Esophagus squamous epithelium (tissue), 5 donors: ENCODE results near the gene ZNF217. TPM values are rescaled to one million over a fixed set of nuclear protein-coding genes. Genes with fewer than 3 reads are reported as not detected.
"Not testable (repeated sequence)": the region's sequence is repeated elsewhere in the genome, so short reads cannot be mapped to it uniquely, and the experiment has no call there.

Source experiments
- DNase-seq: peaks from one replicate; lab custom pipeline; 2025; lab: John Stamatoyannopoulos, UW
- H3K27ac ChIP-seq, 4 donors: fragments of 200-600 bp; sonication (generic); one replicate each; pipeline ENCODE4 v1.5.1; 2016 to 2019; ENCODE audit warnings: mild to moderate bottlenecking in 1 of 4
- H3K27me3 ChIP-seq, 4 donors: fragments of 200-600 bp; sonication (generic); 1 replicate in 3 of 4; 2 replicates in 1 of 4; pipeline versions ENCODE4 v1.5.1 to v1.6.0; 2017 to 2021; ENCODE audit warnings: antibody characterized with exemption in 1 of 4
- H3K36me3 ChIP-seq, 3 donors: fragments of 200-600 bp; sonication (generic); one replicate each; pipeline ENCODE4 v1.5.1; 2016 to 2019
- H3K4me1 ChIP-seq, 3 donors: fragments of 200-600 bp; sonication (generic); one replicate each; pipeline ENCODE4 v1.5.1; 2017 to 2019
- H3K4me3 ChIP-seq, 4 donors: fragments of 200-600 bp; sonication (generic); 1 replicate in 3 of 4; 2 replicates in 1 of 4; pipeline ENCODE4 v1.5.1; 2016 to 2019; ENCODE audit warnings: mild to moderate bottlenecking in 2 of 4, moderate library complexity in 1 of 4
- H3K9me3 ChIP-seq, 3 donors: fragments of 200-600 bp; sonication (generic); one replicate each; pipeline ENCODE4 v1.5.1; 2016 to 2019
- CTCF ChIP-seq, 6 experiments: fragments of 450-650 bp in 4 of 6; fragments of 200-600 bp in 2 of 6; sonication (generic) in 2 of 6; IDR thresholded peaks; one replicate each; pipeline ENCODE4 v1.5.1; 2016 to 2019; ENCODE audit warnings: antibody characterized with exemption in 6 of 6, mild to moderate bottlenecking in 4 of 6, moderate library complexity in 4 of 6
- POLR2A ChIP-seq, 4 donors: fragments of 450-650 bp; IDR thresholded peaks; one replicate each; pipeline ENCODE4 v1.6.1; 2017; ENCODE audit warnings: antibody characterized with exemption in 4 of 4, mild to moderate bottlenecking in 4 of 4, moderate library complexity in 3 of 4
- WGBS, 2 donors: methylation state at CpG; one replicate each; pipeline ENCODE4 v1.1.5; 2018; 5-methylcytosine and 5-hydroxymethylcytosine counted together
- intact Hi-C: fragments of 100-400 bp; cut with DNase I; formaldehyde crosslinking; loops from one replicate; pipeline ENCODE4 v1.15.0; 2022
- total RNA-seq, 4 donors: library from RNA; depleted of rRNA; stranded (reverse); fragments of >200 nt; gene quantifications; one replicate each; pipeline ENCODE4 v1.1.0, GENCODE V29; 2016
- donor health status: DM: yes; HTN: yes; CAD: no.

The ZNF217 gene
- total RNA-seq, 4 donors from 2014 or later = 20.7 to 27.5 (median 22.2) TPM

- no peaks in the 10 kb centered on the region for H3K9me3 ChIP-seq
- no peak for TF ChIP-seq POLR2A (IDR thresholded peaks at IDR 0.05)
- TF ChIP-seq CTCF (IDR thresholded peaks at IDR 0.05) = no peak
- H3K27me3 ChIP-seq = no peaks in the 10 kb centered on the region
- peak overlapping the region; percentile 80 to 98 (median 90) for H3K4me3 ChIP-seq
- WGBS, 2 donors = 0% methylated on average over 1 to 5 of the region's 47 CpGs
- H3K36me3 ChIP-seq = no peaks in the 10 kb centered on the region
- intact Hi-C loops = no loop called here
- peak overlapping the region; percentile 99 to 100 (median 100) for H3K27ac ChIP-seq
- no peak for DNase-seq
- H3K4me1 ChIP-seq = peaks cover 4 to 78% (median 18%) of the 10 kb centered on the region in 3 donors
These were observed 610 bp downstream of the ZNF217 start for GRCh38 chr20:53592992-53593465.

- H3K36me3 ChIP-seq, H3K9me3 ChIP-seq, intact Hi-C loops, DNase-seq, H3K27me3 ChIP-seq: not testable (repeated sequence)
- Histone ChIP-seq H3K27ac (peak overlapping the region; percentile 99 to 100 (median 100)), H3K4me1 (peaks cover 0 to 76% (median 18%) of the 10 kb centered on the region in 3 donors), H3K4me3 (peak overlapping the region; percentile 80 to 98 (median 90))
- WGBS, 2 donors = 0 to 1% methylated on average over 2 to 10 of the region's 27 CpGs
- peak in 2 of 4 donors; percentile 54 to 55 for TF ChIP-seq POLR2A (IDR thresholded peaks at IDR 0.05)
These were observed 1.1 kb downstream of the ZNF217 start for GRCh38 chr20:53592454-53592991.

GRCh38 chr20:53591941-53592441 is 1.6 kb downstream of the ZNF217 start:
- peak overlapping the region; percentile 99 to 100 (median 100) for H3K27ac ChIP-seq
- intact Hi-C loops, H3K36me3 ChIP-seq, H3K27me3 ChIP-seq, H3K9me3 ChIP-seq, DNase-seq: not testable (repeated sequence)
- H3K4me1 ChIP-seq = peaks cover 0 to 76% (median 21%) of the 10 kb centered on the region in 3 donors
- peak overlapping the region; percentile 80 to 98 (median 90) for H3K4me3 ChIP-seq
- 11 to 18% methylated on average over 9 of the region's 9 CpGs for WGBS, 2 donors

GRCh38 chr20:53591206-53591741 is 2.4 kb downstream of the ZNF217 start:
- H3K36me3 ChIP-seq, H3K27me3 ChIP-seq, H3K9me3 ChIP-seq, intact Hi-C loops, DNase-seq: not testable (repeated sequence)
- peaks cover 0 to 76% (median 24%) of the 10 kb centered on the region in 3 donors for H3K4me1 ChIP-seq
- H3K4me3 ChIP-seq = peak overlapping the region in 3 of 4 donors; percentile 89 to 98 (median 91)
- 6 to 15% methylated on average over 4 of the region's 4 CpGs for WGBS, 2 donors
- H3K27ac ChIP-seq = peak overlapping the region; percentile 99 to 100 (median 100)

- H3K36me3 ChIP-seq, intact Hi-C loops, H3K9me3 ChIP-seq, DNase-seq, H3K27me3 ChIP-seq: not testable (repeated sequence)
- Histone ChIP-seq H3K4me1 (peaks cover 0 to 76% (median 29%) of the 10 kb centered on the region in 3 donors), H3K27ac (peak overlapping the region; percentile 99 to 100 (median 100)), H3K4me3 (peak overlapping the region in 3 of 4 donors; percentile 89 to 98 (median 91))
These were observed 3.0 kb downstream of the ZNF217 start for GRCh38 chr20:53590608-53591007.

GRCh38 chr20:53590122-53590521 is 3.5 kb downstream of the ZNF217 start:
- 27 to 28% methylated on average over 2 of the region's 2 CpGs for WGBS, 2 donors
- Histone ChIP-seq H3K27ac (peak overlapping the region; percentile 99 to 100 (median 100)), H3K4me1 (peaks cover 0 to 76% (median 34%) of the 10 kb centered on the region in 3 donors), H3K4me3 (peak overlapping the region in 1 of 4 donors; percentile 89)
- H3K27me3 ChIP-seq, H3K36me3 ChIP-seq, intact Hi-C loops, DNase-seq, H3K9me3 ChIP-seq: not testable (repeated sequence)

GRCh38 chr20:53589321-53590065 is 4.1 kb downstream of the ZNF217 start:
- H3K27me3 ChIP-seq, DNase-seq, intact Hi-C loops, H3K9me3 ChIP-seq, H3K36me3 ChIP-seq: not testable (repeated sequence)
- peak overlapping the region; percentile 99 to 100 (median 100) for H3K27ac ChIP-seq
- H3K4me3 ChIP-seq = peak overlapping the region in 3 of 4 donors; percentile 8 to 89 (median 16)
- 18 to 26% methylated on average over 12 of the region's 12 CpGs for WGBS, 2 donors
- peaks cover 0 to 77% (median 35%) of the 10 kb centered on the region in 3 donors for H3K4me1 ChIP-seq

- H3K4me1 ChIP-seq = peaks cover 7 to 98% (median 48%) of the 10 kb centered on the region in 3 donors
- H3K4me3 ChIP-seq, H3K27me3 ChIP-seq, H3K36me3 ChIP-seq, DNase-seq, H3K9me3 ChIP-seq, intact Hi-C loops: not testable (repeated sequence)
- peak overlapping the region in 3 of 4 donors; percentile 39 to 81 (median 60) for H3K27ac ChIP-seq
- WGBS, 2 donors = 88 to 92% methylated on average over 1 of the region's 1 CpG
These were observed 6.4 kb downstream of the ZNF217 start for GRCh38 chr20:53587157-53587703.
